Hepatocyte (in vitro differentiated cells): ENCODE data around the gene USP9Y. TPM values are rescaled to one million over a fixed set of nuclear protein-coding genes. Genes with fewer than 3 reads are reported as not detected.

Source experiments
- DNase-seq: peaks from one replicate; pipeline ENCODE4 v3.0.0-alpha.2; 2016; ENCODE audit warnings: low spot score
- H2AFZ ChIP-seq: fragments of 200-600 bp; sonication (generic); 2 replicates; pipeline ENCODE4 v1.6.0; 2016; ENCODE audit warnings: antibody characterized with exemption, mild to moderate bottlenecking
- H3K27ac ChIP-seq: fragments of 200-600 bp; sonication (generic); 2 replicates; pipeline ENCODE4 v1.5.1; 2016; ENCODE audit warnings: mild to moderate bottlenecking
- H3K27me3 ChIP-seq: fragments of 200-600 bp; sonication (generic); 2 replicates; pipeline ENCODE4 v1.6.1; 2016
- H3K36me3 ChIP-seq: fragments of 200-600 bp; sonication (generic); replicated peaks from 2 replicates; pipeline ENCODE4 v1.5.1; 2016; ENCODE audit warnings: low read depth; ENCODE audit not compliant: insufficient read depth
- H3K4me1 ChIP-seq: fragments of 200-600 bp; sonication (generic); 2 replicates; pipeline ENCODE4 v1.5.1; 2016; ENCODE audit warnings: mild to moderate bottlenecking, moderate library complexity; ENCODE audit not compliant: insufficient read depth
- H3K4me2 ChIP-seq: fragments of 200-600 bp; sonication (generic); 2 replicates; pipeline ENCODE4 v1.6.0; 2016
- H3K4me3 ChIP-seq: fragments of 200-600 bp; sonication (generic); 2 replicates; pipeline ENCODE4 v1.5.1; 2016; ENCODE audit warnings: mild to moderate bottlenecking
- H3K79me2 ChIP-seq: fragments of 200-600 bp; sonication (generic); 2 replicates; pipeline ENCODE4 v1.6.0; 2017; ENCODE audit warnings: mild to moderate bottlenecking
- H3K9me2 ChIP-seq: fragments of 200-600 bp; sonication (generic); replicated peaks from 2 replicates; pipeline ENCODE4 v1.6.0; 2017; ENCODE audit warnings: mild to moderate bottlenecking; ENCODE audit not compliant: insufficient read depth
- H3K9me3 ChIP-seq: fragments of 200-600 bp; sonication (generic); 2 replicates; pipeline ENCODE4 v1.5.1; 2016; ENCODE audit warnings: low read depth, mild to moderate bottlenecking
- H4K20me1 ChIP-seq: fragments of 200-600 bp; sonication (generic); 2 replicates; pipeline ENCODE4 v1.6.0; 2016; ENCODE audit warnings: mild to moderate bottlenecking; ENCODE audit not compliant: insufficient read depth, poor library complexity, severe bottlenecking
- EZH2 ChIP-seq: fragments of 200-600 bp; sonication (generic); IDR thresholded peaks from 2 replicates; pipeline ENCODE4 v1.6.1; 2016; ENCODE audit warnings: antibody characterized with exemption, mild to moderate bottlenecking, borderline replicate concordance
- EZH2phosphoT487 ChIP-seq: fragments of 200-600 bp; sonication (generic); IDR thresholded peaks from one replicate; pipeline ENCODE4 v1.6.1; 2018; ENCODE audit warnings: antibody characterized with exemption, mild to moderate bottlenecking, low read depth, moderate library complexity; ENCODE audit not compliant: unreplicated experiment, severe bottlenecking
- WGBS: methylation state at CpG from one replicate; pipeline ENCODE4 v1.1.6; 2016; ENCODE audit warnings: low lambda C conversion rate; ENCODE audit errors: missing lambda C conversion rate; 5-methylcytosine and 5-hydroxymethylcytosine counted together
- polyA plus RNA-seq: library from polyadenylated mRNA; unstranded; fragments of >200 nt; fragmentation: Nextera tagmentation; extraction: Ambion mirVana; gene quantifications from 2 replicates; pipeline ENCODE4 v1.2.1, GENCODE V29; 2016
- total RNA-seq: library from RNA; depleted of rRNA; stranded (reverse); fragments of >200 nt; gene quantifications from 2 replicates; pipeline ENCODE4 v1.2.3, GENCODE V29; 2014
- TF ChIP-seq, protein P1 (sequence below): fragments of 200-600 bp; sonication (generic); IDR thresholded peaks from 2 replicates; pipeline ENCODE4 v1.5.1; 2016; ENCODE audit warnings: antibody characterized with exemption, mild to moderate bottlenecking; ENCODE audit not compliant: poor library complexity

Gene USP9Y
- total and polyA plus RNA-seq, 2 experiments from 2014 or later = not detected

- Histone ChIP-seq H4K20me1 (no peaks in the 10 kb centered on the region), H3K4me1 (no peaks in the 10 kb centered on the region), H3K4me3 (no peak overlapping the region), H3K27me3 (no peaks in the 10 kb centered on the region), H3K36me3 (no peaks in the 10 kb centered on the region), H3K4me2 (no peak overlapping the region), H3K79me2 (no peaks in the 10 kb centered on the region), H2AFZ (no peak overlapping the region), H3K9me2 (no peaks in the 10 kb centered on the region), H3K9me3 (no peaks in the 10 kb centered on the region), H3K27ac (no peak overlapping the region)
- no CpG with 5 or more reads among the region's 6 CpGs for WGBS
- TF ChIP-seq EZH2phosphoT487 = no peak
- TF ChIP-seq EZH2 = no peak
- TF ChIP-seq, protein P1, sequence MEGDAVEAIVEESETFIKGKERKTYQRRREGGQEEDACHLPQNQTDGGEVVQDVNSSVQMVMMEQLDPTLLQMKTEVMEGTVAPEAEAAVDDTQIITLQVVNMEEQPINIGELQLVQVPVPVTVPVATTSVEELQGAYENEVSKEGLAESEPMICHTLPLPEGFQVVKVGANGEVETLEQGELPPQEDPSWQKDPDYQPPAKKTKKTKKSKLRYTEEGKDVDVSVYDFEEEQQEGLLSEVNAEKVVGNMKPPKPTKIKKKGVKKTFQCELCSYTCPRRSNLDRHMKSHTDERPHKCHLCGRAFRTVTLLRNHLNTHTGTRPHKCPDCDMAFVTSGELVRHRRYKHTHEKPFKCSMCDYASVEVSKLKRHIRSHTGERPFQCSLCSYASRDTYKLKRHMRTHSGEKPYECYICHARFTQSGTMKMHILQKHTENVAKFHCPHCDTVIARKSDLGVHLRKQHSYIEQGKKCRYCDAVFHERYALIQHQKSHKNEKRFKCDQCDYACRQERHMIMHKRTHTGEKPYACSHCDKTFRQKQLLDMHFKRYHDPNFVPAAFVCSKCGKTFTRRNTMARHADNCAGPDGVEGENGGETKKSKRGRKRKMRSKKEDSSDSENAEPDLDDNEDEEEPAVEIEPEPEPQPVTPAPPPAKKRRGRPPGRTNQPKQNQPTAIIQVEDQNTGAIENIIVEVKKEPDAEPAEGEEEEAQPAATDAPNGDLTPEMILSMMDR = no peak
- no peak for DNase-seq
These were observed 51.8 kb downstream of the USP9Y start for GRCh38 chrY:12752856-12753255.

DNA sequence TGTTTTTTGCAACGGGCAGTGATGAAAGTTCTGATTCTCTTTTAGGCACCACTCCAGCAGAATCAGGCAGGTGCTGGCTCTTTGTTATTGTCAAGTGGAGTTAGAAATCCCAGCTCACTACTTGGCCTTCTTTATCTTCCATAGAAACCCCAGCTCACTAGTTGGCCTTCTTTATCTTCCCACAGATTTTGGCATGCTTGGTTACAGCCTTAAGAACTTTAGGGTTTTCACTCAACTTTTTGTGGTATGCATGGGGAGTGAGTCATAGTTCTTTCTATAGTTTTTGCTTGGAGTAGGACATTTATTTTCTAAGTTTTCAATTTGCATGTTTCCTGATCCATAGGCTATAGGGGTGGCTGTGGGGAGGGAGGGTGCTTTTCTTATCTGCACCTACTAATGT, 55.0 kb downstream of the USP9Y start:
- no peak overlapping the region for H3K4me2 ChIP-seq
- no peaks in the 10 kb centered on the region for H3K27me3 ChIP-seq
- TF ChIP-seq EZH2phosphoT487 (no peak), EZH2 (no peak)
- TF ChIP-seq, protein P1 = no peak
- H3K4me3 ChIP-seq = no peak overlapping the region
- no peaks in the 10 kb centered on the region for H3K9me3 ChIP-seq
- no peak overlapping the region for H2AFZ ChIP-seq
- no peaks in the 10 kb centered on the region for H3K79me2 ChIP-seq
- H4K20me1 ChIP-seq = no peaks in the 10 kb centered on the region
- no peaks in the 10 kb centered on the region for H3K36me3 ChIP-seq
- no CpG with 5 or more reads among the region's 1 CpG for WGBS
- no peak overlapping the region for H3K27ac ChIP-seq
- no peak for DNase-seq
- H3K4me1 ChIP-seq = no peaks in the 10 kb centered on the region
- H3K9me2 ChIP-seq = no peaks in the 10 kb centered on the region

- H3K4me3 ChIP-seq = no peak overlapping the region
- H3K9me3 ChIP-seq = no peaks in the 10 kb centered on the region
- TF ChIP-seq EZH2phosphoT487 (no peak), EZH2 (no peak)
- TF ChIP-seq, protein P1 = no peak
- DNase-seq = no peak
- no peak overlapping the region for H2AFZ ChIP-seq
- H3K79me2 ChIP-seq = no peaks in the 10 kb centered on the region
- WGBS = no CpG with 5 or more reads among the region's 4 CpGs
- no peaks in the 10 kb centered on the region for H3K9me2 ChIP-seq
- no peaks in the 10 kb centered on the region for H4K20me1 ChIP-seq
- no peaks in the 10 kb centered on the region for H3K4me1 ChIP-seq
- H3K36me3 ChIP-seq = no peaks in the 10 kb centered on the region
- H3K27me3 ChIP-seq = no peaks in the 10 kb centered on the region
- no peak overlapping the region for H3K4me2 ChIP-seq
- no peak overlapping the region for H3K27ac ChIP-seq
These were observed 64.9 kb downstream of the USP9Y start for GRCh38 chrY:12765976-12766375.

DNA sequence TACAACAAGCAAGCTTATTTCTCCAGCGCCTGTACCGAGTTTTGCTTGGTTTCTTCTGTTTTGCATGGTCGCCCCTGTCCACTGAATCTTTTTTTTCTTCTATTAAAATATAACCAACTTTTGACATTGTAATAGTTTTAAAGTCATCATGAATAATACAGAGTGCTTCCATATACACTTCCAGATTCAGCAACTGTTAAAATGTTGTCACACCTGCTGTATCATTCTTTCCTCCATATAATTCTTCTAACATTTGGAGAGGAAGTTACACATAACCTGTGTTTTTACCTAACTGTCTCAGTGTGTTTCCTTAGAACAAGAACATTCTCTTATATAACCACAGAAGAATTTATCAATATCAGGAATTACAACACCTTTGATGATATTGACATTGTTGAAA, 83.5 kb downstream of the USP9Y start:
- WGBS = no CpG with 5 or more reads among the region's 3 CpGs
- no peaks in the 10 kb centered on the region for H3K4me1 ChIP-seq
- no peak for DNase-seq

More for the DNA sequence above, 83.5 kb downstream of the USP9Y start:
- Histone ChIP-seq H3K27ac (no peak overlapping the region), H3K79me2 (no peaks in the 10 kb centered on the region), H3K9me2 (no peaks in the 10 kb centered on the region), H3K36me3 (no peaks in the 10 kb centered on the region), H4K20me1 (no peaks in the 10 kb centered on the region), H3K27me3 (no peaks in the 10 kb centered on the region), H2AFZ (no peak overlapping the region), H3K4me3 (no peak overlapping the region), H3K9me3 (no peaks in the 10 kb centered on the region), H3K4me2 (no peak overlapping the region)
- no peak for TF ChIP-seq EZH2phosphoT487
- TF ChIP-seq, protein P1 = no peak
- no peak for TF ChIP-seq EZH2
